COR-L47 (cell line): ENCODE measurements around the gene MOB3B.

ENCODE experiments used
- DNase-seq: peaks from one replicate; lab custom pipeline; 2025; lab: John Stamatoyannopoulos, UW

The MOB3B gene

GRCh38 chr9:27529316-27530278 is at the start of gene MOB3B:
MOB3B (minus strand) TSS chr9:27529814; CDS start chr9:27455550, 74,264 bp downstream.
- DNase-seq, result peak; percentile 71

DNA sequence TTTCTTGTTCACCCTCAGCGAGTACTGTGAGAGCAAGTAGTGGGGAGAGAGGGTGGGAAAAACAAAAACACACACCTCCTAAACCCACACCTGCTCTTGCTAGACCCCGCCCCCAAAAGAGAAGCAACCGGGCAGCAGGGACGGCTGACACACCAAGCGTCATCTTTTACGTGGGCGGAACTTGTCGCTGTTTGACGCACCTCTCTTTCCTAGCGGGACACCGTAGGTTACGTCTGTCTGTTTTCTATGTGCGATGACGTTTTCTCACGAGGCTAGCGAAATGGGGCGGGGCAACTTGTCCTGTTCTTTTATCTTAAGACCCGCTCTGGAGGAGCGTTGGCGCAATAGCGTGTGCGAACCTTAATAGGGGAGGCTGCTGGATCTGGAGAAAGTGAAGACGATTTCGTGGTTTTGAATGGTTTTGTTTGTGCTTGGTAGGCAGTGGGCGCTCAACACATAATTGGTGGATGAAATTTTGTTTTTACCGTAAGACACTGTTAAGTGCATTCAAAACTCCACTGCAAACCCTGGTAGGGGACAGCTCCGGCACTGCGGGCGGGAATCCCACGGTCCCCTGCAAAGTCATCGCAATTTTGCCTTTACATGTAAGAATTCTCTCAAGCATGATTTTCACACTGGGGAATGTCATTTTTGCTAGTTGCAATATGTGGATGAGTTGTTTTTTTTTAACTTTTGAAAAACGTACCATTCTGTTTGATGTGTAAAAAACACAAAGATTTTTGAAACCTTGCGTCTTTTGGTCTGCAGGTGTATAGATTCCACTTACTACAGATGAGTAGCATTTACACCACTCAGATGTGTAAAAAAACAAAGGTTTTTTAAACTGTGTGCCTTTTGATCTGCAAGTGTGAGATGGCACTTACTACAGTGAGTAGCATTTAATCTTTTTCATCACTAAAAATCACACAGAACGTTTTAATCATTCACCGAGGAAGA is 44.3 kb upstream of the MOB3B start:
- DNase-seq, result peak; percentile 99

- peak; percentile 74 for DNase-seq
Measured at GRCh38 chr9:27572918-27573633, 43.5 kb upstream of the MOB3B start, which contains the start of gene C9orf72. C9orf72 (minus strand) TSS chr9:27573481; CDS start chr9:27567120, 6,361 bp downstream.

DNA sequence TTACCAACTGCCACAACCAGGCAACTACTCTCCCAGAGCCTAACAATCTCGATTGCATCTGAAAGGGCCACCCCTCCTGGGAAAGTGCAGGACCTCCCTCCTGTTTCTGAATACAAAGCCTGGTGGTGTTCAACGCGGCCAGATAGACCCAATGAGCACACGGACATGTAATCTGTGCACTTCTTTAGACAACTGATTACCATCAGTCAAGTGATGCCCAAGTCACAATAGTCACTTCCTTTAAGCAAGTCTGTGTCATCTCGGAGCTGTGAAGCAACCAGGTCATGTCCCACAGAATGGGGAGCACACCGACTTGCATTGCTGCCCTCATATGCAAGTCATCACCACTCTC is 42.9 kb upstream of the MOB3B start:
- DNase-seq, result peak; percentile 32

DNA sequence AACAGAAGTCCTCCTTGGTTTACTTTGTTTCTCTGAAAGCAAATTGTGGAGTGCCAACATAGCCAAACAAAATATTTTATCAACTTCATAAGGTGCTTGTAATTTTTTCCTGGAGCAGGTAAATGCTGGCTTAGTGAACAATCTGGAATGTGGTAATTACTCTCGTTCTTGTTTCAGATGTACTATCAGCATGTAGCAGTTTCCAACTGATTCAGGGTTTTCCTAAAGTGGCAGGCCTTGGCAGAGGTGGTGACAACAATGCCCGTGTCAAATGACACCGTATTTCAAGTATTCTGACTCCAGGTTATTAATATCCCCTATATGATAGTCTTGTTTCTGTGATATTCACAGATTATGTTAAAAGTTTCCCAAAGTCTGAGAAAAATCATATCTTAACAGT is 42.4 kb upstream of the MOB3B start:
- no peak for DNase-seq

DNA sequence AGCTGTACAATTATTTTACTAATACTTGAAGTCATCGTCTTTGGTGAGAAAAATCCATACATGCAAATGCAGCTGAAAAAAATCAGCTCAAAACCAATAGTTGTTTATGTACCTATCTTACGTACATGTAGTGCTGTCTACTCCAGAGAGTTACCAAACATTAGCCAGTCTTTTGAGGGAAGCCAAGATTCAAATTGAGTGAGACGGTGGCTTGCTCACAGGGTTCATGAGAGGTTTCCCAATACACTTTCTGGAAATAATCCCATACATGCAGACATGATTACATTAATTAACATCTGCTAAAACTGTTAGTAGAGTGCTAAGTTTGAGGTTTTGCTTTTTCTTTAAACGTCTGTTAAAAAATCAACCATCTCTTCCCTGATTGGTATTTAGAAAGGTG is 41.4 kb upstream of the MOB3B start:
- no peak for DNase-seq

- no peak for DNase-seq
Measured at GRCh38 chr9:27569406-27569805, 39.8 kb upstream of the MOB3B start.

DNA sequence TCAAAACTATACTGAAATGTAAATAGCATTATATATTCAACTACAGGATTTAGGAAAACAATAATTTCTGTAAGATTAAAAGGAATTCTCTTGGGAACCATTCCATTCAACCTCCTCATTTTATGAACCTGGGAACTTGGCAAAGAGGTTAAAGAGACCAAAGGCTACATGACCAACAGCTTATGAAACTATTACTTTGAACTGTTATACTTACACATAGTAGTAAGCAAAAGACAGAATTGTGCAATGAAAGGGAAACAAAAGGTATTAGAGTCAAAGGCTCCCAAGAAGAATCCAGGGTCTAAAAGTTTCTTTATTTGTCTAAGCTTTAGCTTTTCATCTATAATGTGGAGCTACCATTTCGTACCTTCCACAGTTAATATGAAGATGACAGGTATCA is 36.5 kb upstream of the MOB3B start:
- no peak for DNase-seq

DNA sequence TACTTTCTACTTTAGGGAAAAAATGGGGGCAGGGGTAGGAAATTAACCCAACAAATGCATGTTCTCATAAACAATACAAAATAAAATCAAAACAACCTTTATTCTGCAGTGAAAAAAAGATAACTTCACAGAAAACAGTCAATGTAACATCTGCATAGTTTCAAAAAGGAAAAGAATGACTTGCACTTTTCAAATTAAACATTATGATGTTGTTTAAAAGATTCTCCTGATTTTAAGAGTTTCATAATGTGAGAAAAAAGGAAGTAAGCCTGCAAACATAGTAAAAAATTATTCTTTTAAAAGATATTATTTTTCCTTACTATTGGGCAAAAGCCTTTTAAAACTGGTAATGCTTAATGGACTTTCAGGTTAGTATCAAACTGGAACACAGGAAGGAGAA is 36.1 kb upstream of the MOB3B start:
- no peak for DNase-seq

DNA sequence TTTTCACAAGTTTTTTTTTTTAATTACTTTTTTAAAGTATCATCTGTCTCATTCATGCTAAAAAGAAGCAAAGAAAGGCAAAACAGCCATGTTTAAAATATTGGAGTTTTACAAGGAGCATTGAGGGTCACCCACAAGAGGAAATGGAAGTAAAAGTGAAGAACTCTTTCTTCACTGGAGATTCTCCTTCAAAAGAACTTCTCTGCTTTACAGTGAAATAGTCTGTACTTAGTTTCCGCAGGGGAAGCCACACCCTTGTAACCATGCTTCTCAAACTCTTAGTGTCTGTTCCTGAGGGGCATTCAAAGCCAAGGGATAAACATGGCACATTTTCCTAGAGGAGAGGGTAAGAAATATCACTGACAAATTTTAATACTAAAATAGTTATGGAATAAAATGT is 35.1 kb upstream of the MOB3B start:
- no peak for DNase-seq

- DNase-seq, result no peak
Measured at GRCh38 chr9:27563738-27564430, 34.3 kb upstream of the MOB3B start.

GRCh38 chr9:27561685-27562084 is 32.1 kb upstream of the MOB3B start:
- no peak for DNase-seq

DNA sequence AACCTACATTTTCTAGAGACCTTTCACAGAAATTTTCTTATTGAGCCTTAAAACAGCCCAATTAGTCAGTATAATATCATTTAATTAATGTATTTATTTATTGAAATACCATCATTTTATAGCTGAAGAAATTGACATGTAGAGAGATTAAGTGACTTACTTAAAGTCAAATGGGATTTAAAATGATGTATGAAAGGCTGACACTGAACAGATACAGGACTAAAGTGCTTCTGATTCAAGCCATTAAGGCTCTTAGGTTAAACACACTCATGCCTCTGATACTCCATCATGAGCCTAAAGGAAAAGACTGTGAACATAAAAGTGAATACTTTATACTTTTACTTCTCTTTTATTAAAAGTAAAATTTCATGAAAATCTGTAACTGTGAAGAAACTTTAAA is 30.8 kb upstream of the MOB3B start:
- no peak for DNase-seq

DNA sequence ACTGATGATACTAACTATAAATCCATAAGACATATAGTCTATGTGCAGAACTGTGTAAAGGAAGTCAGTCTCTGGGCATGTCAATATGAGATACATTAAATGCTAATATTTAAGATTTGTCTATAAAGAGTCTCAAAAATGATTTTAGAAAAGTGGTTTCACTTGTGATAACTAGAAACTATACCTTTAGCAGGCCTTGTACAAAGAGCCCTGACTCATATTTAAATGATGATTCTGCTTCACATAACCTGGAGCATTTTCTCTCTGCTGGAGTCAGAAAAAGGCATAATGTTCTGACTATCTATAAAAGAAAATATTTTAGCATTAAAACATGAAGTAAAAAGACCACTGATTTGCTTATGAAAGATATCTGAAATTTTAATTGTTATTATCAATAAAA is 28.7 kb upstream of the MOB3B start:
- DNase-seq, result no peak

GRCh38 chr9:27556470-27556869 is 26.9 kb upstream of the MOB3B start:
- DNase-seq, result no peak

GRCh38 chr9:27554712-27555111 is 25.1 kb upstream of the MOB3B start:
- no peak for DNase-seq

GRCh38 chr9:27549196-27549755 is 19.7 kb upstream of the MOB3B start:
- DNase-seq, result no peak

GRCh38 chr9:27548055-27548741 is 18.6 kb upstream of the MOB3B start:
- peak; percentile 33 for DNase-seq

DNA sequence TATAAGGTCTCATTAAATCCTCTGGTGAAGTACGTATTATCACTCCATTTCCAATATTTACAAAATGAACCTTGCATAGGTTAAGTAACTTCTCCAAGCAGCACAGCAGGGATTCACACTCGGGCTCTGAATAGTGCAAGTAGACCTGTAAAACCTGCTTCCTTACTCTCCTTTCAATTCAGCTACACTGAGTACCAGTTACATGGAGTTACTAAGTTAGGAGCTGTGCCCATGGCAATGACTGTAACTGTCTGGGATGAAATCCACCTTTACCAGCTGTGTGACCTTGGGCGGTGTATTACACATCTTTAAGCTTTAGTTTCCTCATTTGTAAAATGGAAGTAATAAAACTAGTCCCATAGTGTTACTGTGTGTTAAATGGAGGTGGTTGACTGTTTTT is 15.9 kb upstream of the MOB3B start:
- no peak for DNase-seq

DNA sequence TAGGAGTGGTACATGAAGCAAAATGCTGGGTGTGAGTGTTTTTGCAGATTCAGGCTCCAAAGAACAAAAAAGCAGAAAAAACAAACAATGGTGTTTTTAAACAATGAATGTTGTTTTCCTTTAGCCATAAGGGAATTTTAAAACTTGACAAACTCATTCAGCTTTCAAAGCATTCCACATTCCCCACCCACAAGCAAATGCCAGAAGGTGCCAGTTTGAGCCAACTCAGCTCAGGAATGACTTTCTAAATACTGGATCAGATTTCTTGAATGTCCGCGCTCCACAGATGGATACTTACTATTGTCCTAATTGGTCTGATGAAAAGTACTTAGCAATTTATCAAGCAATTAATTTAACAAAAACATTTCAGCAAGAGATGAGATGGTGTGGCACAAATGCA is 12.9 kb upstream of the MOB3B start:
- no peak for DNase-seq
